ACHN (cell line): ENCODE data around the gene PDE6A.

Experiments used
- DNase-seq: peaks from one replicate; pipeline ENCODE4 v3.0.0-alpha.2; 2015
- in situ Hi-C: cut with HindIII; loops from 2 replicates; pipeline ENCODE4 v1.10.0; 2017; ENCODE audit warnings: low sequenced_read_pairs, low pct_ligation_motif_present, low pct_unique_long_range_greater_than_20kb

The PDE6A gene

GRCh38 chr5:149834246-149834855, 110.2 kb downstream of the PDE6A start:
- DNase-seq = peak; percentile 75
- in situ Hi-C loops = loop anchor here (25.0 kb wide), 2 partner anchors 153 to 197 kb away; no protein-coding TSS in a partner anchor

GRCh38 chr5:149833116-149833827, 111.3 kb downstream of the PDE6A start:
- no peak for DNase-seq
- in situ Hi-C loops = loop anchor here (25.0 kb wide), 2 partner anchors 154 to 196 kb away; no protein-coding TSS in a partner anchor

- DNase-seq = no peak
- in situ Hi-C loops = loop anchor here (25.0 kb wide), 2 partner anchors 155 to 195 kb away; no protein-coding TSS in a partner anchor
These were observed 112.0 kb downstream of the PDE6A start for GRCh38 chr5:149832636-149833035.

DNA sequence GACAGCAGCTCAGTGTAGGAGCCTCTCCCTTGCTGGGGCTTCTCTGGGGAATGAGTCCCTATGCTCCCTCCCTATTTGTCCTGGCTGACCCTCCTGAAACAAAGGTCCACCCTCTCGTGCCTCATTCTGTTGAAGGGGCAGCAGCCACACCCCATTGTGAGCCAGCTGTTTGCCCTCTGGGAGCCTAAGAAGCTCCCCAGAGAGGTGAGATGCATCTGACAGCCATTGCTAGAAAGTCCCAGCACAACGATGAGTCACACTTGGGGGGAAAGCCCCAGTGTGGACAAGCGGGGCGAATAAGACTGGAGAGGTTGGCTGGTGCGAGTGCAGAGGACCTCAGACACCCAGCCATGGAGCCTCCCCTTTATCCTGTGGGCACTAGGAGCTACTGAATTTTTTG, 113.1 kb downstream of the PDE6A start:
- in situ Hi-C loops = loop anchor here (25.0 kb wide), 2 partner anchors 156 to 194 kb away; no protein-coding TSS in a partner anchor

GRCh38 chr5:149830579-149830978, 114.0 kb downstream of the PDE6A start:
- in situ Hi-C loops = loop anchor here (25.0 kb wide), 2 partner anchors 157 to 193 kb away; no protein-coding TSS in a partner anchor
- DNase-seq = no peak

More for the DNA sequence above, 113.1 kb downstream of the PDE6A start:
- DNase-seq = peak; percentile 18

DNA sequence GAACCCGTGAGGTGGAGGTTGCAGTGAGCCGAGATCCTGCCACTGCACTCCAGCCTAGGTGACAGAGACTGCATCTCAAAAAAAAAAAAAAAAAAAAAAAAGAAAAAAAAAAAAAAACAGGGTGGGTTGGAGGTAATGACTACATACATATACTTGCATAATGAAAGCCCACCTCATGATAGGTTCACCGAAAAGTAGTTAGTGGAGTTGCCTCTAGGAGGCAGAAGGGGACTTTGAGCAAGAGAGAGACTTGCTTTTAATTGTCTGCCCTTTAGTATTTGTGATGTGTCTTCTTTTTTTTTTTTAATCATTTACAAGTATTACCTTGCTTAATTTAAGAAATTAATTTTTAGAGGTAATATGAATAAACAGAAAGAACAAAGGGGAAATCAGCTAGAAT, 114.6 kb downstream of the PDE6A start:
- in situ Hi-C loops = loop anchor here (25.0 kb wide), 2 partner anchors 157 to 193 kb away; no protein-coding TSS in a partner anchor
- peak; percentile 20 for DNase-seq

GRCh38 chr5:149828161-149829011, 116.2 kb downstream of the PDE6A start:
- in situ Hi-C loops = loop anchor here (25.0 kb wide), 2 partner anchors 159 to 191 kb away; no protein-coding TSS in a partner anchor
- peak; percentile 79 for DNase-seq

DNA sequence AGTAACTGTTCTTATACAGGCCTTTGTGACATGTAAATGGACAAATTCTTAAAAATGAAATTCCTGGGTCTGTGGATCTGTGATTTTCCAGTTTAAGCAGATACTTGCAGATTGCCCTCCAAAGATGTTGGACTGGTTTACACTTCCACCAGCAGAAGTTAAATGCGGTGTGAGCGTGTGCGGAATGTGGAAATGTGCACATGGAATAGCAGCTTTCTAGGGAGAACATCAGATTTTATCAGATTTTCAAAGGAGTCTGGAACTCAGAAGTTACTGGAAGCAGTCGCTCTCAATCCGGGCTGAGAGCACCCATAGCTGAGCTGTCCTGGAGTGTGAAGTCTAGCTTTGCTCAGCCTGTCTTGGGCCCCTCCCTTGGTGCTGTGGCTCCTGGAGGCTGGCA, 117.0 kb downstream of the PDE6A start:
- in situ Hi-C loops = loop anchor here (25.0 kb wide), 2 partner anchors 160 to 190 kb away; no protein-coding TSS in a partner anchor

GRCh38 chr5:149827086-149827485, 117.5 kb downstream of the PDE6A start:
- no peak for DNase-seq
- in situ Hi-C loops = loop anchor here (25.0 kb wide), 2 partner anchors 160 to 190 kb away; no protein-coding TSS in a partner anchor

More for the DNA sequence above, 117.0 kb downstream of the PDE6A start:
- no peak for DNase-seq

- in situ Hi-C loops = loop anchor here (25.0 kb wide), 2 partner anchors 161 to 189 kb away; no protein-coding TSS in a partner anchor
These were observed 118.0 kb downstream of the PDE6A start for GRCh38 chr5:149826574-149826973.

DNA sequence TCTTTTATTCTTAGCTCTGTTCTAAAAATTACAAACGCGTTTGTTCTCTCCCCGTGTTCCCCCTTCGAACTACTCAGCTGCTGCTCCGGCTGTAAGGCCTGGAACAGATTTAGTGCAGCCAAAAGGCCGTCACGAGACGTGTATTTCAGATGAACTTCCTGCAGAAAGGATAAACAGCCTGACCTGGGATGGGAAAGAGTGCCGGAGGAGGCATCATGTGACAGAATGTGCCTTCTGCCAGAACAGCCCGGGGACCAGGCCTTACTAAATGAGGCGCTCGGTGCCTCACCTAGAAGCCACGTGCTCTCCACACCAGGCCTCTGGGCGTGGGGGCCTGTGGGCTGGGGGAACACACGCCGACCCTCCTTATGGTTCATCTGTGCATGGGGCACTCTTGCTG, 119.7 kb downstream of the PDE6A start:
- in situ Hi-C loops = loop anchor here (25.0 kb wide), 2 partner anchors 162 to 188 kb away; no protein-coding TSS in a partner anchor

More at GRCh38 chr5:149826574-149826973, 118.0 kb downstream of the PDE6A start:
- no peak for DNase-seq

GRCh38 chr5:149824120-149824519, 120.5 kb downstream of the PDE6A start:
- in situ Hi-C loops = no loop called here
- DNase-seq = no peak

More for the DNA sequence above, 119.7 kb downstream of the PDE6A start:
- DNase-seq = no peak

GRCh38 chr5:149823375-149823774, 121.2 kb downstream of the PDE6A start:
- no peak for DNase-seq
- in situ Hi-C loops = no loop called here

DNA sequence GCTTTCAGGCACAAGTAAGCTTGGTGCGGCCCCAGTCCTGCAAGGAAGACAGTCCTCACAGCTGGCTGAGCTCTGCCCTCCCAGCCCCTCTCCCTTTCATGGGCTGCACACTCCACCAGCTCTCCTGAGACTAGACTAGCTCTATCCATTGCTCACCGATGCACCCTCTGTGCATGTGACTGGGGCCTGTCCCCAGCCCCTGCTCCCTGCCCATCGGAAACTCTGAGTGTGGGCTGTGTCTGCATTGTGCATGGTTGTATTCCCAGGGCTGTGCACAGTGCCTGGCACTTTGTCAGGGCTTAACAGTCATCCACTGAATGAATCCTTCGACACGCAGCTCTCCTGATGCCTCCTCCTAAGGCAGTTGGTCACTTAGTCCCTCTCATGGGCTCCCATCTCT, 122.3 kb downstream of the PDE6A start:
- no peak for DNase-seq
- in situ Hi-C loops = no loop called here

DNA sequence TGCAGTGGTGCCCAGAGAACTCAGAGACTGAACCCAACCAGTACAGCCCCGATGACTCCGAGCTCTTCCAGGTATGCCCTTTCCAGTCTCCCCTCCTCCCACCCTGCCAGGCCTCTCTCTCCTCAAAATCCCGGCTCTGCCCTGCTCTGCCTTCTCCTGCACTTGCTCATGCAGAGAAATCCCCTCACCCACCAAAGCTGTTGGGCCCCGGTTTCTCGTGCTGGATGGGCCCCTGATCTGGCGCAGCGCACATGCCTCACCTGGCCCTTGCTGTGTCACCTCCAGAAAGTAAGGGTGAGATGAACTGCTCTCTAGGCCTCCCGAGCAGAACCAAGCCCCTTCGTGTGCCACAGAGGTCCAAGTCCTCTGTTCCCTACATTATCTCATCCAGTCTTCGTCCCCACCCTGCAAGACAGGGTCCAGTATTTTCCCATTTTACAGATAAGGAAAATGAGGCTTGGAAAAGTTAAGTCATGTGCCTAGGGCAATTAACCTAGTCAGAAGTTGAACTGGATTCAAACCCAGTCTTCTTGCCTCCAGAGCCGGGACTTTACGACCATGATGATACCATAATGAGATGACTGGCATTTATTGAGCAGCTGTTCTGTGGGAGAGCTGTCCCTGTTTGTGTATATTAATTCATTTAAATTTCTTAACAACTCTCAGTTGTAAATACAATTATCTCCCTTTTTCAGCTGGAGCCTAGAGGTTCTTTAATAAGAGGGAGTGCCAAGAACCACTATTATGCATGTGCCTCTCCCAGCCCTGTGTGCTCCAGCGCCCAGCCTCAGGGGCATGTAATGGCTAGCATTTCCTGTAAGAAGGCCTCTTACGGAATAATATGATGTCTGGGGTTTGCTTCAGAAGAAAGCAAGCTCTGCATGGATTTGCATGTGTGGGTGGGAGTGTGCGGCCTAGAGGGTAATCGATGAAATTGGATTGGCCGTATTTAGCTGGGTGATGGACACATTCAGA, 123.8 kb downstream of the PDE6A start:
- in situ Hi-C loops = no loop called here
- no peak for DNase-seq

- in situ Hi-C loops = no loop called here
- no peak for DNase-seq
These were observed 124.6 kb downstream of the PDE6A start for GRCh38 chr5:149820012-149820411.

- no peak for DNase-seq
- in situ Hi-C loops = no loop called here
These were observed 126.5 kb downstream of the PDE6A start for GRCh38 chr5:149818116-149818515.
